ENCODE measurements around the gene CTDP1. TPM values are rescaled to one million over a fixed set of nuclear protein-coding genes. Genes with fewer than 3 reads are reported as not detected.

The CTDP1 gene
- total and polyA plus RNA-seq, 4 donors = 2.7 to 13.9 (median 10.5) TPM

DNA sequence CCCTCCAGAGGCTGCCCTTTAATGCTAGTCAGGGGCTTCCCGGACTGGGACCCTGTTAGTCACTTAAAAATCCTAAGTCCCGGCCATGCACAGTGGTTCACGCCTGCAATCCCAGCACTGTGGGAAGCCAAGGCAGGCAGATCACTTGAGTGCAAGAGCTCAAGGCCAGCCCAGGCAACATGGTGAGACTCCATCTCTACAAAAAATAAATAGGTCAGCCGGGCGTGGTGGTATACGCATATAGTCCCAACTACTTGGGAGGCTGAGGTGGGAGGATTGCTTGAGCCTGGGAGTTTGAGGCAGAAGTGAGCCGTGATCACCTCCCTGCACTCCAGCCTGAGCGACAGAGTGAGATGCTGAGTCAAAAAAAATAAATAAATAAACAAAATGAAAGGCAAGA lies 100.9 kb downstream of the CTDP1 start:
- no peaks in the 10 kb centered on the region for H3K4me1 ChIP-seq (ENCODE audit: control insufficient read depth in 4 of 4, insufficient read depth in 4 of 4, low read length in 3 of 4)
- no peaks in the 10 kb centered on the region for H3K27me3 ChIP-seq (ENCODE audit: control insufficient read depth in 4 of 4, insufficient read depth in 4 of 4, low read length in 3 of 4)
- H3K4me3 ChIP-seq (ENCODE audit: low read depth in 1 of 3, low read length in 3 of 3) = no peak overlapping the region
- no peak overlapping the region for H3K27ac ChIP-seq (ENCODE audit: low read depth in 1 of 2, low read length in 2 of 2)
- no peaks in the 10 kb centered on the region for H3K36me3 ChIP-seq (ENCODE audit: control insufficient read depth in 4 of 4, insufficient read depth in 3 of 4, low read depth in 1 of 4, low read length in 3 of 4)
- H3K9ac ChIP-seq (ENCODE audit: low read depth in 1 of 2, low read length in 2 of 2) = no peak overlapping the region
- peaks cover 0 to 5% (median 0%) of the 10 kb centered on the region in 4 donors for H3K9me3 ChIP-seq (ENCODE audit: control insufficient read depth in 4 of 4, low read length in 3 of 4)
- TF ChIP-seq TAF1 (conservative IDR thresholded peaks at IDR 0.05) = no peak
- TF ChIP-seq SP1 (IDR thresholded peaks at IDR 0.05) = no peak
- TF ChIP-seq, protein P1, sequence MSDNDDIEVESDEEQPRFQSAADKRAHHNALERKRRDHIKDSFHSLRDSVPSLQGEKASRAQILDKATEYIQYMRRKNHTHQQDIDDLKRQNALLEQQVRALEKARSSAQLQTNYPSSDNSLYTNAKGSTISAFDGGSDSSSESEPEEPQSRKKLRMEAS (IDR thresholded peaks at IDR 0.05) = no peak
- no peak for DNase-seq (ENCODE audit: low spot score)
- WGBS = 91% methylated on average over 8 of the region's 8 CpGs

DNA sequence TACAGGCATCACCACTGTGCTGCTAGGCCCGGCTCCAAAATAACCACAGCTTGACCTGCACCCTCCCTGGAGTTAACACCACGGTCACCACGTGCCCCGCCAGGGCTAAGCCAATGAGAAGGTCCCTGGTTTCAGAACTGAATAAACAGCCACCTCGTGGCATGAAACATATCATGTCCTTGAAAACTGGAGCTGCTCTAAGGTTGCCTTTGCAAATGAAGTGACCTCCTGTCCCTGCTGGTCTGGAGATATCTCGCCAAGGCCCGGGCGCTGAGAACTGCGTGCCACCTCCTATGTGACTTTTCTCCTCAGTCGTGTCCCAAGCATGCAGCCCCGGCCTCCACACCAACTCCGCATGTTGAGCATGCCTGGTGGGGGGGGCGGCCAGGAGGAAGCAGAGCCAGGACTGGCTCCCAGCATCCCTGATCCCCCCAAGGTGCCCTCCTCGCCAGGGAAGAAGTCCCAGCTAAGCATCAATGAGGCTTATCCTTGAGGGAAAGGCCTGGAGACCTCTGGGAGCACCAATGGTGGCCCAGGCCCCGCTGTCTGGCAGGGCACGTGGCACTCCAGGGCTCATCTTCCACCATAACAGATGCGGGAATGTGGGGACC lies 101.8 kb downstream of the CTDP1 start:
- DNase-seq (ENCODE audit: low spot score) = no peak
- Histone ChIP-seq H3K27ac (ENCODE audit: low read depth in 1 of 2, low read length in 2 of 2) (no peak overlapping the region), H3K9me3 (ENCODE audit: control insufficient read depth in 4 of 4, low read length in 3 of 4) (peaks cover 0 to 5% (median 0%) of the 10 kb centered on the region in 4 donors), H3K4me3 (ENCODE audit: low read depth in 1 of 3, low read length in 3 of 3) (no peak overlapping the region), H3K4me1 (ENCODE audit: control insufficient read depth in 4 of 4, insufficient read depth in 4 of 4, low read length in 3 of 4) (no peaks in the 10 kb centered on the region), H3K9ac (ENCODE audit: low read depth in 1 of 2, low read length in 2 of 2) (no peak overlapping the region), H3K27me3 (ENCODE audit: control insufficient read depth in 4 of 4, insufficient read depth in 4 of 4, low read length in 3 of 4) (no peaks in the 10 kb centered on the region), H3K36me3 (ENCODE audit: control insufficient read depth in 4 of 4, insufficient read depth in 3 of 4, low read depth in 1 of 4, low read length in 3 of 4) (no peaks in the 10 kb centered on the region)
- WGBS = 77% methylated on average over 17 of the region's 17 CpGs
- no peak for TF ChIP-seq HNF4A (conservative IDR thresholded peaks at IDR 0.05)
- TF ChIP-seq RXRA (IDR thresholded peaks at IDR 0.05) = no peak
- TF ChIP-seq, protein P2, sequence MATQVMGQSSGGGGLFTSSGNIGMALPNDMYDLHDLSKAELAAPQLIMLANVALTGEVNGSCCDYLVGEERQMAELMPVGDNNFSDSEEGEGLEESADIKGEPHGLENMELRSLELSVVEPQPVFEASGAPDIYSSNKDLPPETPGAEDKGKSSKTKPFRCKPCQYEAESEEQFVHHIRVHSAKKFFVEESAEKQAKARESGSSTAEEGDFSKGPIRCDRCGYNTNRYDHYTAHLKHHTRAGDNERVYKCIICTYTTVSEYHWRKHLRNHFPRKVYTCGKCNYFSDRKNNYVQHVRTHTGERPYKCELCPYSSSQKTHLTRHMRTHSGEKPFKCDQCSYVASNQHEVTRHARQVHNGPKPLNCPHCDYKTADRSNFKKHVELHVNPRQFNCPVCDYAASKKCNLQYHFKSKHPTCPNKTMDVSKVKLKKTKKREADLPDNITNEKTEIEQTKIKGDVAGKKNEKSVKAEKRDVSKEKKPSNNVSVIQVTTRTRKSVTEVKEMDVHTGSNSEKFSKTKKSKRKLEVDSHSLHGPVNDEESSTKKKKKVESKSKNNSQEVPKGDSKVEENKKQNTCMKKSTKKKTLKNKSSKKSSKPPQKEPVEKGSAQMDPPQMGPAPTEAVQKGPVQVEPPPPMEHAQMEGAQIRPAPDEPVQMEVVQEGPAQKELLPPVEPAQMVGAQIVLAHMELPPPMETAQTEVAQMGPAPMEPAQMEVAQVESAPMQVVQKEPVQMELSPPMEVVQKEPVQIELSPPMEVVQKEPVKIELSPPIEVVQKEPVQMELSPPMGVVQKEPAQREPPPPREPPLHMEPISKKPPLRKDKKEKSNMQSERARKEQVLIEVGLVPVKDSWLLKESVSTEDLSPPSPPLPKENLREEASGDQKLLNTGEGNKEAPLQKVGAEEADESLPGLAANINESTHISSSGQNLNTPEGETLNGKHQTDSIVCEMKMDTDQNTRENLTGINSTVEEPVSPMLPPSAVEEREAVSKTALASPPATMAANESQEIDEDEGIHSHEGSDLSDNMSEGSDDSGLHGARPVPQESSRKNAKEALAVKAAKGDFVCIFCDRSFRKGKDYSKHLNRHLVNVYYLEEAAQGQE (IDR thresholded peaks at IDR 0.05) = no peak
- TF ChIP-seq YY1 (IDR thresholded peaks at IDR 0.05) = no peak
- no peak for TF ChIP-seq SP1 (IDR thresholded peaks at IDR 0.05)
- TF ChIP-seq, protein P3, sequence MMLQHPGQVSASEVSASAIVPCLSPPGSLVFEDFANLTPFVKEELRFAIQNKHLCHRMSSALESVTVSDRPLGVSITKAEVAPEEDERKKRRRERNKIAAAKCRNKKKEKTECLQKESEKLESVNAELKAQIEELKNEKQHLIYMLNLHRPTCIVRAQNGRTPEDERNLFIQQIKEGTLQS (IDR thresholded peaks at IDR 0.05) = no peak
- no peak for TF ChIP-seq TAF1 (conservative IDR thresholded peaks at IDR 0.05)

DNA sequence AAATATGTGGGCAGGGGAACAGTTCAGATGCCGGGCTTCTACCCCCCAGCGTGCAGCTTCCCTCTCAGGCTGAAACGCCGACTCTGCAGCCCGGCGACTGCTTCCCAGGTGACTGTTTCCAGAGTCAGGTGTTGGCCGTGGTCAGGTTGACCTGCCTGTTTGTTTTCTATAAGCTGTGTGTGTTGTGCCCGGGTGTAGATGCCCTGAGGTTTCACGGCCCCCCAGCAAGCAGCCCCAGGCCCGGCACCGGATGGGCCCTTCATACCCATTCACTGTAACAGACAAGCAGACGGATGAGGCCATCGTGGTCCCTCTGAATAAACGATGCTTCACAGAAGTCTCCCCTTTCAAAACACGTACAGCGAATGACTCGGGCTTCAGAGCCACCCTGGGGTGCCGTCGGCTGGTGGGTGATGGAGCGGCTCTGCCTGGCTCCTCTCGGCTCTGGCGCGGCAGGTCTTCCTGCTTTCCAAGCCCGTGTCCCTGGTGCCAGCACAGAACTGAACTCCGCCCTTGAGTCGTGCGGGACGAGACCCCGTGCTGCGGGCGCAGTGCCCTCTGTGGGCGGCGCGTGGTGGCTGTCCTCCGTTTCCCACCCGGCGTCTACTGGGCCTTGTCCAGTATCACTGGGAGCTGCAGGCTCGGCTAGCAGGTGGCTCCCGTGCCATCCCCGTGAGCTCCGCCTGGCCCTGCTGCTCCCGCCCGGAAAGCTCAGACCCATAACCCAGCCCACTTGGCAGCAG lies 103.1 kb downstream of the CTDP1 start:
- peaks cover 0 to 5% (median 0%) of the 10 kb centered on the region in 4 donors for H3K9me3 ChIP-seq (ENCODE audit: control insufficient read depth in 4 of 4, low read length in 3 of 4)
- H3K27ac ChIP-seq (ENCODE audit: low read depth in 1 of 2, low read length in 2 of 2) = no peak overlapping the region
- H3K4me3 ChIP-seq (ENCODE audit: low read depth in 1 of 3, low read length in 3 of 3) = no peak overlapping the region
- DNase-seq (ENCODE audit: low spot score) = no peak
- no peaks in the 10 kb centered on the region for H3K4me1 ChIP-seq (ENCODE audit: control insufficient read depth in 4 of 4, insufficient read depth in 4 of 4, low read length in 3 of 4)
- no peaks in the 10 kb centered on the region for H3K36me3 ChIP-seq (ENCODE audit: control insufficient read depth in 4 of 4, insufficient read depth in 3 of 4, low read depth in 1 of 4, low read length in 3 of 4)
- peaks cover 0 to 10% (median 3%) of the 10 kb centered on the region in 4 donors for H3K27me3 ChIP-seq (ENCODE audit: control insufficient read depth in 4 of 4, insufficient read depth in 4 of 4, low read length in 3 of 4)
- H3K9ac ChIP-seq (ENCODE audit: low read depth in 1 of 2, low read length in 2 of 2) = no peak overlapping the region
- TF ChIP-seq, protein P3 (IDR thresholded peaks at IDR 0.05) = no peak
- TF ChIP-seq RAD21 (IDR thresholded peaks at IDR 0.05) = no peak
- TF ChIP-seq, protein P2 (IDR thresholded peaks at IDR 0.05) = no peak
- TF ChIP-seq RXRA (IDR thresholded peaks at IDR 0.05) = no peak
- no peak for TF ChIP-seq GABPA (IDR thresholded peaks at IDR 0.05 in 1 of 2, conservative IDR thresholded peaks at IDR 0.05 in 1 of 2)
- TF ChIP-seq HNF4A (conservative IDR thresholded peaks at IDR 0.05) = no peak
- TF ChIP-seq FOXA1 (IDR thresholded peaks at IDR 0.05) = no peak
- no peak for TF ChIP-seq SP1 (IDR thresholded peaks at IDR 0.05)
- 88% methylated on average over 43 of the region's 43 CpGs for WGBS

All from liver (tissue), 9 donors.